LoVo (cell line): ENCODE results near the gene DCUN1D1.
"Not testable (repeated sequence)": the region's sequence is repeated elsewhere in the genome, so short reads cannot be mapped to it uniquely, and the experiment has no call there.

Experiments used
- DNase-seq: peaks from one replicate; pipeline ENCODE4 v3.0.0-alpha.2; 2016; ENCODE audit warnings: low spot score

Gene DCUN1D1

DNA sequence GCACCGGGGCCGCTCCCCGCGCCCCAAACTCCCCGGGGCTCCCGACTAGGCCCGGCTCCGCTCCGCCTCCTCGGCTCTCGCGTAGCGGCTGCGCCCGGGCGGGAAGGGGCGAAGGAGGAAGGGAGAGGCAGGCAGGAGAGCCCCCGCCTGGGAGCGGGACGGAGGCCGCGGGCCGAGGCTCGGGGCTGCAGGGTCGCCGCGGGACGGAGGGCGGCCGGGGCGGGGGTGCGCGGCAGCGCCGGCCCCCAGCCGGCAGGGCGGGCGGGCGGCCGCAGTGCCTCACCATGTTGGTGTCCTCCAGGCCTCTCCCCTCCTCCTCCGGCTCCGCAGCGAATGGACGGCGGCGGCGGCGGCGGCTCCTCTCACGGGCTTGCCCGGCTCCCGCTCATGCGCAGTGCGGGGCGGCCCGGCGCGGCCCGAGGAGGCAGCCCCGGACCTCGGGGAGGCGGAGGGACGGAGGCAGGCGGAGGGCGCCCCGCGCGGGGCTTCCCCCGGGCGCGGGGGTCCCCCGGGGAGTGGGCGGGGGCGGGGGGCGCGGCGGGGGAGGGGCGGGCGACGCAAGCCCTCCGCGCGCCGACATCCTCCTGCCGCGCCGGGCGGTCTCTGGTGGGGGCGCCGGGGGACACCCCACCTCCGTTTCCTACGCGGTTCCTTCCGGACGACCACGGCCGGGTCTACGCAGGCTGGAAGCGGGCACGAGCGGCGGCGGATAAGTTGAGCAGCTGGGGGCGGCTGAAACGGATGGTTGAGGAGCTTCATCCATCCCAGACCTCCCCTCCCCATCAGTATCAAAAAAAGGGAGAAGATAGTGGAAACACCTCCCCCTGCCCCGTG, at the start of gene DCUN1D1:
DCUN1D1 (minus strand) TSS at position 335 of the 834 bp plus-strand sequence; CDS start at position 286, 49 bp downstream.
- peak; percentile 87 for DNase-seq

DNA sequence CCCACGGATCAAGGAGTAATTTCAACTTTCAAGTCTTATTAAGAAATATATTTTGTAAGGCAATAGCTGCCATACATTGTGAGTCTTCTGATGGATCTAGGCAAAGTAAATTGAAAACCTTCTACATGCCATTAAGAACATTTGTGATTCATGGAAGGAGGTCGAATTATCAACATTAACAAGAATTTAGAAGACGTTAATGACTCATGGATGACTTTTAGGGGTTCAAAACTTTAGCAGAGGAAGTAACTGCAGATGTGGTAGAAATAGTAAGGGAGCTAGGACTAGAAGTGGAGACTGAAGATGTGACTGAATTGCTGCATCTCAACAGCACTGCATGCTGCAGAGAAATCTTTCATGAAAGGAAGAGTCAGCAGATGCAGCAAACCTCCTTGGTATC, 48.1 kb upstream of the DCUN1D1 start:
- DNase-seq: no peak

- no peak for DNase-seq
Observed at GRCh38 chr3:183027276-183027675, 46.9 kb upstream of the DCUN1D1 start.

GRCh38 chr3:183022936-183023516, 42.7 kb upstream of the DCUN1D1 start:
- DNase-seq: no peak

DNA sequence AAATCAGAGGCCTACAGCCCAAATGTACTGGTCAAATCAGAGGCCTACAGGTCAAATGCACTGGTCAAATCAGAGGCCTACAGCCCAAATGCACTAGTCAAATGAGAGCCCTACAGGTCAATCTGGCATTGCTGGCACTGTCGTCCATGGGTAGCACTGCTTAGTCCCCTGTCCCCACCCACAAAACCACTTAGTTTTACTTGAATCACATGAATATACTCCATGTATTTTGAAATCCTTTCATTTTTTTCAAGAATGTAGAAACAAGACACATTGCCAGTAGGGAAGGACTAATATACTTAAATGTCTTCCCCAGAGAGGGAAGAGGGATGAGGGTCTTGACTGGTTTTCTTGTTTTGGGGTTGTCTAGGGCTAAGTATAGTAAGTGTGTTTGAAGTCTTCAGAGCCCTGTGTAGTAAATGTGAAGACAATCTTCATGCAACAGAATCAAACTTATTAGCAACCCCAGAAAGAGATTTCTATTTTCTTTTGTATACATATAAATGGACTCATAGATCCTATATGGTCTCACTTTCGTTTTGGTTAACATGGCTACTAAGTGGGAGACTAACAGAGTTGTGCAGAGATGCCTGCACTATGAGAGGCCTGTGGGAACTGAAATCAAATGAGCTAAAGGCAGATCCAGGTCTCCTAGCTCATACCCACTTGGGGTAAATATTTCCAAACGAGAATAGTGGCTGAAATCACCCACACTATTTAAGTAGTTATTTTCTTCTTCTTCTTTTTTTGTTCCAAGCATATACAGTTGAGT, 38.3 kb upstream of the DCUN1D1 start:
- DNase-seq: no peak

- no peak for DNase-seq
Observed at GRCh38 chr3:183015185-183015584, 34.8 kb upstream of the DCUN1D1 start.

- no peak for DNase-seq
Observed at GRCh38 chr3:183013856-183014255, 33.5 kb upstream of the DCUN1D1 start.

GRCh38 chr3:183013074-183013473, 32.7 kb upstream of the DCUN1D1 start:
- DNase-seq: no peak

- no peak for DNase-seq
Observed at GRCh38 chr3:183008800-183009199, 28.5 kb upstream of the DCUN1D1 start.

GRCh38 chr3:183008303-183008702, 28.0 kb upstream of the DCUN1D1 start:
- no peak for DNase-seq

GRCh38 chr3:183006396-183007002, 26.2 kb upstream of the DCUN1D1 start:
- DNase-seq: no peak

DNA sequence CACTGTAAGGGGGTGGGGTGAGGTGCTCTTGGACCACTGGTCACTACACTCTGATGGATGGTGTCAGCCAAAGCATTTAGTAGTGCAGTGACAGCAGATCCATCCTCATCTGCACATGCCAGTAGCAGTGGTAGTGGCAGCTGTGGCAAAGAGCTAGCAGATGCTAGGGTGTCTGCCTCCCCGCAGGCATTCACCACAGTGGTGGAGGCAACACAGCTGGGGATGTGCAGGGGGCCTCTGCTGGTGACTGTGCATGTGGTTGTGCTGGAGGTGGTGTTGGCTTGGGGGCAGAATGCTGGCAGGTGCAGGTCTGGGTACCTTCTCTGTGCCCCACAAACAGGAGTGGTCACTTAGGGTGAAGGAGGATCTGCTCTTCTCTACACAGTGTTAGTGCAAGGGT, 19.4 kb upstream of the DCUN1D1 start:
- DNase-seq: no peak

DNA sequence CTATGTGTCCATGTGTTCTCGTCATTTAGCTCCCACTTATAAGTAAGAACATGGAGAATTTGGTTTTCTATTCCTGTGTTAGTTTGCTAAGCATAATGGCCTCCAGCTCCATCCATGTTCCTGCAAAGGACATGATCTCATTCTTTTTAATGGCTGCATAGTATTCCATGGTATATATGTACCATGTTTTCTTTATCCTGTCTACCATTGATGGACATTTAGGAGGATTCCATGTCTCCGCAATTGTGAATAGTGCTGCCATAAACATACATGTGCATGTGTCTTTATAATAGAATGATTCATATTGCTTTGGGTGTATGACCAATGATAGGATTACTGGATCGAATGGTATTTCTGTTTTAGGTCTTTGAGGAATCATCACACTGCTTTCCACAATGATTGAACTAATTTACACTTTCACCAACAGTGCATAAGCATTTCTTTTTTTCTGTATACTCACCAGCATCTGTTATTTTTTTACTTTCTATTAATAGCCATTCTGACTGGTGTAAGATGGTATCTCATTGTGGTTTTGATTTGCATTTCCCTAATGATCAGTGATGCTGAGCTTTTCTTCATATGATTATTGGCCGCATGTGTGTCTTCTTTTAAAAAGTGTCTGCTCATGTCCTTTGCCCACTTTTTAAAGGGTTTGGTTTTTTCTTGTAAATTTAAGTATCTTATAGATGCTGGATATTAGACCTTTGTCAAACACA, 13.3 kb upstream of the DCUN1D1 start:
- not testable (repeated sequence) for DNase-seq

DNA sequence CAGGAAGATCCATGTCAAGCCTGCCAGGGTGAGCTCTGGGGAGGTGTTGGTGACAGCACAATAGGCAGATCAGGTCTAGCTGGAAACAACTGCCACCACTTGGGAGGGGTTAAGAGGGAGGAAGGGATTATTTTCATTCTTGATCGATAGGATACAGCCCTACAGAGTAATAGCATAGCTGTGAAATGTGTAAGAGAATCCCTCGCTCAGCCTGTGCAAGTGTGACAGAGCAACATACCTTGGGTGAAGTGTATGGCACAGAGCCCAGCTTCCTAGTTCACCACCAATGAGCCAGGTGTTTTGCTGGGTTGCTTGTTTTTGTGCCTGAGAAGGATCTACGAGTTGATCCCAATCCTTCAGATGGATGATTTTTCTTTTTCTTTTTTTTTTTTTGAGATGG, 9.2 kb upstream of the DCUN1D1 start:
- no peak for DNase-seq

- DNase-seq: no peak
Observed at GRCh38 chr3:182986021-182986420, 5.7 kb upstream of the DCUN1D1 start.

DNA sequence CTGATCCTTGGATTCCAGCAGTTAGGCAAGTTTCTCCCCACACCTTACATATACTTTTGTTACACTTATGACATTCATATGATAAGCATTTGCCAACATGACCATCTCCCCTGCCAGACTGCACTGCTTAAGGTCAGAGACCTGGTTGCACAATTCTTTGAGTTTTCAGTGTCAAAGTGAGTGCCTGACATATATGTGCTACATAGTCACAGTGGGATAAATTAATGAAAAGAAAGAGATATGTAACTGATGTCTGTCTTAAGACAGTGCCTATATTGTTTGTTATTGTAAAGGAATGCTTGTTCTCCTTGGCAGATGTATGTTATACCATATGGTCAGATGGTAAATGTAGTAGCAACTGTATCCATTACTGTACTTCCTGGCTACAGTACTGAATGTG, 3.5 kb upstream of the DCUN1D1 start:
- no peak for DNase-seq

- no peak for DNase-seq
Observed at GRCh38 chr3:182981038-182981380, 671 bp upstream of the DCUN1D1 start.

GRCh38 chr3:182979674-182980191, 605 bp downstream of the DCUN1D1 start:
- DNase-seq: no peak

DNA sequence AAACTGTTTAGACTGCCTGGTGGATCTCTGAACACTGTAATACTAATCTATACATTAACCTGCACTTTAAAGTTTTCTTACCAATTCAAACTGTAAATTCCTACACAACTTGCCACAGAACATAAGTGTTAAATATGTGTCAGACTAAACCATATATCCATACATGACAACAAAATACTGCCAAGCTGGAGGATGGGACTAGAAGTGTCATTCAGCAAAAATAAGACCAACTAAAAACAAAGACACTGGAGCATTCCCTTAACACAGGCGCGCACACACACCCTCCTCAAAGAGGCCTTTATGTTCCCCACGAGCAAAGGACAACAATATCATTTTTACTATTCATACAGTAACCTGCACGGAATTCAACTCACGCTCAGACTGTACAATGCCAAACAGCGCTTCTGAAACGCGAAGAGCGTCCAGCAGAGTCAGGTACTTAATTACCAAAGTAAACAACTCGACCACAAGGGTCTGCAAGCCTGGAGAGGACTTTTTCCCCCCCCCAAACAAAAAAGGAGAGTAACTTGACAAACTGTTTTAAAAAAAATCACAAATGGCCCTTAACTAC, 1.1 kb downstream of the DCUN1D1 start:
- DNase-seq: no peak

GRCh38 chr3:182978387-182978786, 2.0 kb downstream of the DCUN1D1 start:
- no peak for DNase-seq

DNA sequence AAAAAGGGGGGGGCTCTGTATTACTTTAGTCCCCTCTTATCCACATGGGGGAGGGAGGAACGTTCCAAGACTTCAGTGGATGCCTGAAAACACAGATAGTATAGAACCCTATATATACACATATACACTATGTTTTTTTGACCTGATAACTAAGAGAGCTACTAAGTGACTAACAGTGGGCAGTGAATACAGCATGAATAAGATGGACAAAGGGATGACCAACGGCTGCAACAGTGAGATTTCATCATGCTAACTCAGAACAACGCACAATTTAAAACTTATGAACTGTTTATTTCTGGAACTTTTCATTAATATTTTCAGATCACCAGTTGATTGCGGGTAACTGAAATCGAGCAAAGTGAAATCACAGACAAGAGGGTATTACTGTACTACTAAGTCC, 7.3 kb downstream of the DCUN1D1 start:
- DNase-seq: no peak
